Motor neuron (in vitro differentiated cells): ENCODE measurements around the gene LGR4. TPM values are rescaled to one million over a fixed set of nuclear protein-coding genes. Genes with fewer than 3 reads are reported as not detected.
"Not testable (repeated sequence)": the region's sequence is repeated elsewhere in the genome, so short reads cannot be mapped to it uniquely, and the experiment has no call there.

ENCODE experiments used
- ATAC-seq, 8 experiments: fragments of 200-7000 bp; cut with Tn5 transposase; replicated peaks in 6 of 8; 2 replicates each; pipeline ENCODE4 v1.8.0; 2021; ENCODE audit warnings: mild to moderate bottlenecking in 8 of 8, moderate library complexity in 8 of 8
- H3K27ac ChIP-seq, 2 donors: fragments of 250-450 bp; sonication (Bioruptor Pico); 2 replicates each; pipeline ENCODE4 v1.9.0; 2021; ENCODE audit warnings: antibody characterized with exemption in 2 of 2, mild to moderate bottlenecking in 2 of 2, moderate library complexity in 1 of 2
- H3K4me1 ChIP-seq, 2 donors: fragments of 250-450 bp; sonication (Bioruptor Pico); replicated peaks in 1 of 2; 2 replicates each; pipeline ENCODE4 v1.6.1; 2021; ENCODE audit warnings: antibody characterized with exemption in 2 of 2, mild to moderate bottlenecking in 2 of 2, moderate library complexity in 1 of 2
- H3K4me3 ChIP-seq, 5 donors: fragments of 250-450 bp; sonication (Bioruptor Pico); 2 replicates each; pipeline ENCODE4 v1.9.0; 2021; ENCODE audit warnings: antibody characterized with exemption in 5 of 5, mild to moderate bottlenecking in 5 of 5, moderate library complexity in 4 of 5
- WGBS, 10 experiments: fragments of 450-650 bp; shearing (Covaris generic); methylation state at CpG; one replicate each; pipeline ENCODE4 v1.0.0; 2022; 5-methylcytosine and 5-hydroxymethylcytosine counted together
- in situ Hi-C, 9 experiments: fragments of 400-800 bp; cut with MboI; loops; one replicate each; pipeline ENCODE4 v1.15.0; 2021; ENCODE audit warnings: low sequenced_read_pairs in 9 of 9, low pct_unique_long_range_greater_than_20kb in 2 of 9; ENCODE audit not compliant: unreplicated experiment in 9 of 9
- total RNA-seq, 8 experiments: library from RNA; unstranded; fragments of 300-600 nt; gene quantifications; 2 replicates each; pipeline versions ENCODE4 v1.2.3 to v1.2.4, GENCODE V29; 2022

LGR4 gene
- total RNA-seq, 8 experiments from 2014 or later: 22.3 to 79.2 (median 36.7) TPM

DNA sequence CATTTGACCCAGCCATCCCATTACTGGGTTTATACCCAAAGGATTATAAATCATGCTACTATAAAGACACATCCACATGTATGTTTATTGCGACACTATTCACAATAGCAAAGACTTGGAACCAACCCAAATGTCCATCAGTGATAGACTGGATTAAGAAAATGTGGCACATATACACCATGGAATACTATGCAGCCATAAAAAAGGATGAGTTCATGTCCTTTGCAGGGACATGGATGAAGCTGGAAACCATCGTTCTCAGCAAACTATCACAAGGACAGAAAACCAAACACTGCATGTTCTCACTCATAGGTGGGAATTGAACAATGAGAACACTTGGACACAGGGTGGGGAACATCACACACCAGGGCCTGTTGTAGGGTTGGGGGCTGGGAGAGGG lies 145.5 kb downstream of the LGR4 start:
- ATAC-seq, H3K4me3 ChIP-seq: not testable (repeated sequence)
- 100% methylated on average over 1 of the region's 2 CpGs; no CpG with 5 or more reads in 9 of the 10 experiments for WGBS, 10 experiments

DNA sequence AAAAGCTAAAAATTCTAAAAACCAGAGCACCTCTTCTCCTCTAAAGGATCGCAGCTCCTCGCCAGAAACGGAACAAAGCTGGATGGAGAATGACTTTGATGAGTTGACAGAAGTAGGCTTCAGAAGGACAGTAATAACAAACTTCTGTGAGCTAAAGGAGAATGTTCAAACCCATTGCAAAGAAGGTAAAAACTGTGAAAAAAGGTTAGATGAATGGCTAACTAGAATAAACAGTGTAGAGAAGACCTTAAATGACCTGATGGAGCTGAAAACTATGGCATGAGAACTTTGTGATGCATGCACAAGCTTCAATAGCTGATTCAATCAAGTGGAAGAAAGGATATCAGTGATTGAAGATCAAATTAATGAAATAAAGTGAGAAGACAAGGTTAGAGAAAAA lies 150.4 kb downstream of the LGR4 start:
- H3K4me1 ChIP-seq, H3K4me3 ChIP-seq, ATAC-seq, H3K27ac ChIP-seq, in situ Hi-C loops: not testable (repeated sequence)
- 80 to 100% (median 100%) methylated on average over 1 to 3 of the region's 3 CpGs; no CpG with 5 or more reads in 3 of the 10 experiments for WGBS, 10 experiments

More for the DNA sequence above, 145.5 kb downstream of the LGR4 start:
- H3K4me1 ChIP-seq, H3K27ac ChIP-seq: not testable (repeated sequence)
- in situ Hi-C loops: loop anchor here in 1 of 9 experiments (25.0 kb wide), 1 partner anchor 90 kb away; no protein-coding TSS in a partner anchor

DNA sequence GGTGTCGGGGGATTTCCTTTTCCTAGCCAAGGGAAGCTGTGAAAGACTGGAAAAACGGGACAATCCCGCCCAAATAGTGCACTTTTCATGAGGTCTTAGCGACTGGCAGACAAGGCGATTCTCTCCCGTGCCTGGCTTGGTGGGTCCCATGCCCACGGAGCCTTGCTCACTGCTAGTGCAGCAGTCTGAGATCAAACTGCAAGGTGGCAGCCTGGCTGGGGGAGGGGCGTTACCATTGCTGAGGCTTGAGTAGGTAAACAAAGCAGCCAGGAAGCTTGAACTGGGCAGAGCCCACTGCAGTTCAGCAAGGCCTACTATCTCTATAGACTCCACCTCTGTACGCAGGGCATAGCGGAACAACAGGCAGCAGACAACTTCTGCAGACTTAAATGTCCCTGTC lies 151.2 kb downstream of the LGR4 start:
- ATAC-seq: not testable (repeated sequence)
- 82 to 100% (median 93%) methylated on average over 2 to 8 of the region's 10 CpGs; no CpG with 5 or more reads in 1 of the 10 experiments for WGBS, 10 experiments

DNA sequence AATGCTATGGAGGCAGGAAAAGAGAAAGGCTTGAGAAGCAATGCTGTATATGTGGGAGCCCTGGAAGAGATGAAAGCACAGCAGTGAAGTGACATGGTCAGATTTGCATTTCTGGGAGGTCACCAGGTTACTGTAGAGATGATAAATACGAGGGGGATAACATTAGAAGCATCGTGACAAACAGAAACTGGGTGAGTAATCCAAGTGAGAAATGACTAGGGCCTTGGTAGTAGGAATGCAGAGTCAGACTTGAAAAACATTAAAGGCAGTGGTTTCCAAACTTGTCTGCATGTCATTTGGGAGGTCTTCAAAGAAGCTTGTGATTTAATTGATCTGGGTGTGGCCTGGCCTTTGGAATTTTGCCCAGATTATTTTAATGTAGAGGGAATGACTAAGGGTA lies 153.5 kb downstream of the LGR4 start:
- 0 to 67% (median 5%) methylated on average over 1 to 2 of the region's 2 CpGs; no CpG with 5 or more reads in 3 of the 10 experiments for WGBS, 10 experiments
- Histone ChIP-seq H3K27ac (no peak overlapping the region), H3K4me3 (no peak overlapping the region), H3K4me1 (no peaks in the 10 kb centered on the region)
- in situ Hi-C loops: no loop called here
- peak; percentile 70 to 91 (median 83) for ATAC-seq

More for the DNA sequence above, 151.2 kb downstream of the LGR4 start:
- H3K4me1 ChIP-seq, H3K4me3 ChIP-seq, in situ Hi-C loops, H3K27ac ChIP-seq: not testable (repeated sequence)

DNA sequence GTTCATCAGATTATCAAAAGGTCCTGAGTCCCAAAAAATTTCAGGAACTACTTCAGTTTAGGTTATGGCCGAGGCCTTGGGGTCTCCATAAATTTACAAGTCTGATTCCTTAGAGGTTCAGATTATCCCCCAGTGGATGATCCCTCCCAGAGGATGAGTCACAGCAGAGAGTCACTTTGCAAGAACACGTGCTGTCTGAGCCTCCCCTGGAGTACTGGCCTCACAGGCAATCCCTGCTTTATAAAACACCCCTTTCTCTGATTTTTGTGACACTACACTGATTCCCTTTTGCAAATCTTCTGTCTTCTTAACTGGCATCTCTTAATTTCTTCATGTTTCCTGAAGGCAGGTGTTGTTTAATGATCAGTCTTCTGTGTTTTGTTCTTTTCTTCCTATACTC lies 154.8 kb downstream of the LGR4 start:
- Histone ChIP-seq H3K4me1 (no peaks in the 10 kb centered on the region), H3K4me3 (no peak overlapping the region), H3K27ac (no peak overlapping the region)
- ATAC-seq: peak; percentile 59 to 85 (median 76)
- in situ Hi-C loops: no loop called here
- 0 to 65% (median 37%) methylated on average over 1 to 2 of the region's 2 CpGs; no CpG with 5 or more reads in 2 of the 10 experiments for WGBS, 10 experiments

Other genes starting within 250 kb of the LGR4 start
- gene CCDC34, start 109.6 kb downstream of the LGR4 start, total RNA-seq: 10 to 100 TPM in 6 of 8 experiments, 1 to 10 TPM in 2; 9.4 to 40.2 (median 23.9) TPM
- gene LIN7C, start 34.0 kb upstream of the LGR4 start, total RNA-seq: 10 to 100 TPM; 51.7 to 70.9 (median 61.3) TPM
- 1 to 10 TPM in 5 of 8 experiments, under 1 TPM in 3; 0.67 to 7.4 (median 2.1) TPM for gene BDNF, start 227.7 kb upstream of the LGR4 start, total RNA-seq